GM10248 (cell line): ENCODE measurements around the gene HOXD4.

Experiments used
- CTCF ChIA-PET: fragments of 300-600 bp; sonication (Branson Sonifier 250); formaldehyde crosslinking; extraction: SDS; loops from one replicate; lab custom pipeline; 2021; ENCODE audit warnings: antibody characterized with exemption; lab: Yijun Ruan, JAX
- POLR2A ChIA-PET: fragments of 350-650 bp; sonication (Branson Sonifier 250); formaldehyde crosslinking; extraction: SDS; loops from one replicate; lab custom pipeline; 2020; ENCODE audit warnings: antibody characterized with exemption; lab: Yijun Ruan, JAX
- DNase-seq: peaks from one replicate; pipeline ENCODE4 v3.0.0; 2012; ENCODE audit errors: extremely low spot score
- CTCF ChIP-seq: IDR thresholded peaks from 2 replicates; pipeline ENCODE4 v1.5.1; 2012; ENCODE audit warnings: mild to moderate bottlenecking, low read depth; ENCODE audit errors: extremely low read depth, missing control alignments, control extremely low read depth

Gene HOXD4

GRCh38 chr2:176164201-176164600, 12.9 kb downstream of the HOXD4 start:
- TF ChIP-seq CTCF, result no peak

GRCh38 chr2:176164611-176165369, 13.4 kb downstream of the HOXD4 start:
- no peak for TF ChIP-seq CTCF
- no peak for DNase-seq
- ChIA-PET POLR2A (no interaction called here), CTCF (no interaction called here)

More at GRCh38 chr2:176164201-176164600, 12.9 kb downstream of the HOXD4 start:
- POLR2A ChIA-PET, result no interaction called here
- CTCF ChIA-PET, result no interaction called here
- no peak for DNase-seq

GRCh38 chr2:176165370-176166050, 14.2 kb downstream of the HOXD4 start:
- no peak for TF ChIP-seq CTCF
- no peak for DNase-seq
- ChIA-PET POLR2A (no interaction called here), CTCF (interaction anchor here (1.2 to 1.3 kb wide), 2 partner anchors 9 to 15 kb away, joined by 3 to 5 read pairs; no protein-coding TSS in a partner anchor)

- DNase-seq, result no peak
- TF ChIP-seq CTCF, result no peak
- CTCF ChIA-PET, result interaction anchor here (1.2 to 1.3 kb wide), 2 partner anchors 8 to 16 kb away, joined by 3 to 5 read pairs; no protein-coding TSS in a partner anchor
- POLR2A ChIA-PET, result no interaction called here
Observed at GRCh38 chr2:176166272-176166671, 14.9 kb downstream of the HOXD4 start.

- DNase-seq, result no peak
- CTCF ChIA-PET, result interaction anchor here (1.2 kb wide), 1 partner anchor 12 kb away, joined by 3 read pairs; no protein-coding TSS in a partner anchor
- POLR2A ChIA-PET, result no interaction called here
- no peak for TF ChIP-seq CTCF
Observed at GRCh38 chr2:176167398-176167797, 16.0 kb downstream of the HOXD4 start.

GRCh38 chr2:176169181-176169580, 17.8 kb downstream of the HOXD4 start:
- no peak for DNase-seq
- CTCF ChIA-PET, result interaction anchor here (1.1 to 1.7 kb wide), 5 partner anchors 16 to 502 kb away, joined by 3 to 7 read pairs (median 3); no protein-coding TSS in a partner anchor
- POLR2A ChIA-PET, result no interaction called here
- no peak for TF ChIP-seq CTCF
